HCT116 (cell line): Measurements from ENCODE around the gene CLDN9. TPM values are rescaled to one million over a fixed set of nuclear protein-coding genes. Genes with fewer than 3 reads are reported as not detected.

Experiments used
- ATAC-seq: fragments of 200-7000 bp; cut with Tn5 transposase; 2 replicates; pipeline ENCODE4 v1.9.1; 2020; ENCODE audit warnings: mild to moderate bottlenecking, moderate library complexity
- BruUV-seq: library from RNA; stranded (reverse); fragments of 400-500 nt; replicated peaks from 2 replicates; lab custom pipeline; 2021; lab: Mats Ljungman, UMichigan
- CTCF ChIA-PET: fragments of 300-600 bp; sonication (Branson Sonifier 250); formaldehyde crosslinking; loops from one replicate; lab custom pipeline; 2021; ENCODE audit warnings: antibody characterized with exemption; lab: Charles Lee
- POLR2A ChIA-PET: fragments of 300-600, 350-600 bp; sonication (Branson Sonifier 250); formaldehyde crosslinking; loops from one replicate; lab custom pipeline; 2021; ENCODE audit warnings: antibody characterized with exemption; lab: Charles Lee
- RAD21 ChIA-PET, 2 experiments: fragments of 300-600 bp; sonication (Branson Sonifier 250); formaldehyde crosslinking; loops; one replicate each; lab custom pipeline; 2023; ENCODE audit warnings: low total read pairs in 2 of 2; ENCODE audit not compliant: uncharacterized antibody in 2 of 2, unreplicated experiment in 2 of 2, low non-redundant PET in 1 of 2; lab: Charles Lee
- DNase-seq: peaks from one replicate; pipeline ENCODE4 v3.0.0-alpha.2; 2010; ENCODE audit warnings: low read depth, low spot score
- H2AFZ ChIP-seq: fragments of 200-600 bp; shearing (Covaris generic), sonication (generic); 2 replicates; pipeline ENCODE4 v1.6.1; 2017; ENCODE audit warnings: low read depth, mixed run types, mixed read lengths, antibody characterized with exemption, low read length; ENCODE audit not compliant: poor library complexity, severe bottlenecking
- H3K27ac ChIP-seq: 2 replicates; pipeline ENCODE4 v1.5.1; 2012; ENCODE audit warnings: low read depth, low read length
- H3K27me3 ChIP-seq: fragments of 200-600 bp; sonication (generic); 2 replicates; pipeline ENCODE4 v1.6.1; 2016; ENCODE audit warnings: mixed run types, low read length, mixed read lengths; ENCODE audit not compliant: insufficient read depth
- H3K36me3 ChIP-seq, 2 experiments: fragments of 200-500 bp in 1 of 2; fragments of 200-600 bp in 1 of 2; sonication (Bioruptor generic) in 1 of 2; sonication (generic) in 1 of 2; 2 replicates each; pipeline versions ENCODE4 v1.5.1 to v1.6.1; 2014 to 2016; ENCODE audit warnings: low read length in 2 of 2, inconsistent platforms in 1 of 2, mixed read lengths in 1 of 2, mixed run types in 1 of 2; ENCODE audit not compliant: insufficient read depth in 2 of 2, control insufficient read depth in 1 of 2
- H3K4me1 ChIP-seq, 2 experiments: fragments of 200-600 bp in 1 of 2; sonication (generic) in 1 of 2; 2 replicates each; pipeline versions ENCODE4 v1.5.1 to v1.6.1; 2012 to 2017; ENCODE audit warnings: low read length in 2 of 2, inconsistent platforms in 1 of 2, mild to moderate bottlenecking in 1 of 2, mixed read lengths in 1 of 2, mixed run types in 1 of 2, moderate library complexity in 1 of 2; ENCODE audit not compliant: insufficient read depth in 2 of 2, control insufficient read depth in 1 of 2
- H3K4me2 ChIP-seq: fragments of 200-600 bp; sonication (generic); 2 replicates; pipeline ENCODE4 v1.6.1; 2017; ENCODE audit warnings: mixed run types, low read length, mixed read lengths
- H3K4me3 ChIP-seq, 2 experiments: fragments of 200-600 bp in 1 of 2; sonication (generic) in 1 of 2; replicated peaks in 1 of 2; 2 replicates each; pipeline ENCODE4 v1.5.1; 2011 to 2016; ENCODE audit warnings: low read length in 2 of 2, control low read depth in 1 of 2, low read depth in 1 of 2, mild to moderate bottlenecking in 1 of 2, mixed read lengths in 1 of 2, mixed run types in 1 of 2
- H3K79me2 ChIP-seq: fragments of 200-600 bp; sonication (generic); 2 replicates; pipeline ENCODE4 v1.6.1; 2017; ENCODE audit warnings: mild to moderate bottlenecking, mixed run types, low read length, moderate library complexity, mixed read lengths; ENCODE audit not compliant: insufficient read depth
- H3K9ac ChIP-seq: fragments of 200-600 bp; sonication (generic); 2 replicates; pipeline ENCODE4 v1.6.1; 2016; ENCODE audit warnings: low read length, mixed read lengths
- H3K9me2 ChIP-seq: fragments of 200-600 bp; sonication (generic), shearing (Covaris generic); 2 replicates; pipeline ENCODE4 v1.6.1; 2017; ENCODE audit warnings: mixed run types, mild to moderate bottlenecking, moderate library complexity; ENCODE audit not compliant: insufficient read depth
- H3K9me3 ChIP-seq, 2 experiments: fragments of 200-500 bp in 1 of 2; fragments of 200-600 bp in 1 of 2; sonication (Bioruptor generic) in 1 of 2; sonication (generic) in 1 of 2; 2 replicates each; pipeline ENCODE4 v1.6.1; 2014 to 2017; ENCODE audit warnings: low read length in 2 of 2, mixed read lengths in 2 of 2, inconsistent platforms in 1 of 2, low read depth in 1 of 2, mild to moderate bottlenecking in 1 of 2, mixed run types in 1 of 2, moderate library complexity in 1 of 2; ENCODE audit not compliant: control insufficient read depth in 1 of 2, insufficient read depth in 1 of 2
- H4K20me1 ChIP-seq: fragments of 200-600 bp; sonication (generic), shearing (Covaris generic); 2 replicates; pipeline ENCODE4 v1.6.1; 2017; ENCODE audit warnings: mixed run types, mild to moderate bottlenecking, moderate library complexity; ENCODE audit not compliant: insufficient read depth
- CBX3 ChIP-seq: IDR thresholded peaks from 2 replicates; pipeline ENCODE4 v1.6.1; 2012; ENCODE audit warnings: low read depth
- CEBPB ChIP-seq: IDR thresholded peaks from 2 replicates; pipeline ENCODE4 v1.6.1; 2012; ENCODE audit warnings: low read depth
- ELF1 ChIP-seq: IDR thresholded peaks from 2 replicates; pipeline ENCODE4 v1.6.1; 2012; ENCODE audit warnings: low read depth, borderline replicate concordance
- FOSL1 ChIP-seq: IDR thresholded peaks from 2 replicates; pipeline ENCODE4 v1.6.1; 2012; ENCODE audit warnings: low read depth
- JUND ChIP-seq: IDR thresholded peaks from 2 replicates; pipeline ENCODE4 v1.6.1; 2012
- POLR2A ChIP-seq: IDR thresholded peaks from 2 replicates; pipeline ENCODE4 v1.7.0; 2011; ENCODE audit warnings: borderline replicate concordance; ENCODE audit not compliant: insufficient read depth, insufficient read length; ENCODE audit errors: extremely low read depth
- POLR2AphosphoS5 ChIP-seq: IDR thresholded peaks from 2 replicates; pipeline ENCODE4 v1.6.1; 2011; ENCODE audit warnings: mild to moderate bottlenecking, low read depth, low read length, moderate library complexity
- RAD21 ChIP-seq: IDR thresholded peaks from 2 replicates; pipeline ENCODE4 v1.6.1; 2012; ENCODE audit warnings: low read depth, mild to moderate bottlenecking
- REST ChIP-seq: IDR thresholded peaks from 2 replicates; pipeline ENCODE4 v1.6.1; 2012; ENCODE audit warnings: low read depth
- SRF ChIP-seq: IDR thresholded peaks from 2 replicates; pipeline ENCODE4 v1.6.1; 2012; ENCODE audit warnings: low read depth
- TCF7L2 ChIP-seq: IDR thresholded peaks from 2 replicates; pipeline ENCODE4 v1.7.0; 2011; ENCODE audit warnings: borderline replicate concordance, inconsistent platforms; ENCODE audit not compliant: insufficient read depth, insufficient read length; ENCODE audit errors: extremely low read depth
- ZNF274 ChIP-seq: fragments of 200-500 bp; sonication (Bioruptor generic); IDR thresholded peaks from 2 replicates; pipeline ENCODE4 v1.6.1; 2014; ENCODE audit warnings: mild to moderate bottlenecking, low read depth, low read length, inconsistent platforms
- intact Hi-C: fragments of 100-400 bp; cut with micrococcal nuclease; formaldehyde crosslinking; loops from 2 replicates; pipeline ENCODE4 v1.10.0; 2022
- total RNA-seq: library from RNA; stranded (reverse); gene quantifications from one replicate; pipeline ENCODE4 v1.2.1, GENCODE V29; 2021; ENCODE audit not compliant: unreplicated experiment
- TF ChIP-seq, protein P1 (sequence below): IDR thresholded peaks from 2 replicates; pipeline ENCODE4 v1.6.1; 2012

The CLDN9 gene
- total RNA-seq, 1 experiment from 2014 or later, result 0.76 TPM

- H3K9me3 ChIP-seq, result no peaks in the 10 kb centered on the region
- ChIA-PET RAD21 (no interaction called here), CTCF (no interaction called here), POLR2A (no interaction called here)
- no peaks in the 10 kb centered on the region; a peak in 1 of 4 replicates for H3K36me3 ChIP-seq
- BruUV-seq, result no TSS peak
- TF ChIP-seq, protein P1, sequence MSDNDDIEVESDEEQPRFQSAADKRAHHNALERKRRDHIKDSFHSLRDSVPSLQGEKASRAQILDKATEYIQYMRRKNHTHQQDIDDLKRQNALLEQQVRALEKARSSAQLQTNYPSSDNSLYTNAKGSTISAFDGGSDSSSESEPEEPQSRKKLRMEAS, result no peak
- TF ChIP-seq POLR2A, result no peak
- no peak for TF ChIP-seq CEBPB
- no peak for TF ChIP-seq ZNF274
- TF ChIP-seq CBX3, result no peak
- TF ChIP-seq JUND, result no peak
- TF ChIP-seq FOSL1, result no peak
- TF ChIP-seq POLR2AphosphoS5, result no peak
- no peaks in the 10 kb centered on the region for H3K9me2 ChIP-seq
- DNase-seq (no peak), ATAC-seq (no peak)
- no peak overlapping the region for H2AFZ ChIP-seq
- H3K9ac ChIP-seq, result no peak overlapping the region
- peaks cover 24 to 67% of the 10 kb centered on the region in 2 experiments for H3K4me1 ChIP-seq
- peaks cover 18% of the 10 kb centered on the region for H3K79me2 ChIP-seq
- no peak overlapping the region for H3K27ac ChIP-seq
- H3K27me3 ChIP-seq, result no peaks in the 10 kb centered on the region
- H3K4me3 ChIP-seq, result no peak overlapping the region
- H3K4me2 ChIP-seq, result no peak overlapping the region
- intact Hi-C loops, result no loop called here
- H4K20me1 ChIP-seq, result no peaks in the 10 kb centered on the region
These were observed 45.9 kb upstream of the CLDN9 start for GRCh38 chr16:2966808-2967191.

DNA sequence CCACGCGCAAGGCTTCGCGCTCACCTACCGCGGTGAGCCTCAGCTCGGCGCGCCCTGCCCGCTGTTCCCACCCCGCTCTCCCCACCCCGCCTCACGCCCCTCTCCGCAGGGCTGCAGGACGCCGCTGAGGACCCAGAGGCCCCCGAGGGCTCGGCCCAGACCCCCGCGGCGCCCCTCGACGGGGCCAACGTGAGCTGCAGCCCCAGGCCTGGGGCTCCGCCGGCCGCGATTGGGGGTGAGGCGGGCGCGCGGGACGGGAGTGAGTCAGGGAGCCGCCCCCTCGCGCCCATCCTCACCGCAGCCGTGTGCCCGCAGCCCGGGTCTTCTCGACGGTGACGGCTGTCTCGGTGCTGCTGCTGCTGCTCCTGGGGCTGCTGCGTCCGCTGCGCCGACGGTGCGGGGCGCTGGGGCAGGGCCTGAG, 45.5 kb upstream of the CLDN9 start:
- BruUV-seq, result no TSS peak
- CTCF ChIA-PET, result no interaction called here
- peaks cover 20% of the 10 kb centered on the region for H3K79me2 ChIP-seq
- POLR2A ChIA-PET, result interaction anchor here (1.1 kb wide), 1 partner anchor 15 kb away, joined by 3 read pairs; no protein-coding TSS in a partner anchor
- no peaks in the 10 kb centered on the region for H4K20me1 ChIP-seq
- H3K27me3 ChIP-seq, result no peaks in the 10 kb centered on the region
- H3K9me3 ChIP-seq, result no peaks in the 10 kb centered on the region
- no peak overlapping the region for H2AFZ ChIP-seq
- H3K4me2 ChIP-seq, result no peak overlapping the region
- intact Hi-C loops, result no loop called here
- RAD21 ChIA-PET, result no interaction called here
- H3K36me3 ChIP-seq, result no peaks in the 10 kb centered on the region; a peak in 1 of 4 replicates
- H3K4me1 ChIP-seq, result peaks cover 20 to 67% of the 10 kb centered on the region in 2 experiments
- no peak overlapping the region for H3K9ac ChIP-seq
- no peak for TF ChIP-seq SRF
- TF ChIP-seq RAD21, result no peak
- TF ChIP-seq REST, result no peak
- no peak for TF ChIP-seq ELF1
- no peak for TF ChIP-seq TCF7L2
- TF ChIP-seq, protein P1, result no peak
- DNase-seq (no peak), ATAC-seq (no peak)
- H3K9me2 ChIP-seq, result no peaks in the 10 kb centered on the region
- no peak overlapping the region; the same call in 1 of the 2 replicates for H3K27ac ChIP-seq
- no peak overlapping the region for H3K4me3 ChIP-seq
